HG03025 (cell line): Measurements from ENCODE around the gene SERPINB10.
A peak's percentile ranks its signal among the peaks of the same experiment; 100 is the strongest.

Source experiments
- ATAC-seq: cut with Tn5 transposase; IDR thresholded peaks from one replicate; pipeline ENCODE4 v1.9.1; 2021; ENCODE audit warnings: mild to moderate bottlenecking, moderate library complexity; ENCODE audit not compliant: unreplicated experiment, low FRiP score

SERPINB10 gene

GRCh38 chr18:63907664-63908063, at the start of gene SERPINB10:
TSS of gene SERPINB10 (plus strand) at chr18:63907958. CDS start at chr18:63915511, 7,553 bp downstream.
- ATAC-seq = peak; percentile 88

GRCh38 chr18:63858456-63858855, 49.3 kb upstream of the SERPINB10 start:
- ATAC-seq = no peak

GRCh38 chr18:63859781-63860475, 47.8 kb upstream of the SERPINB10 start:
- ATAC-seq = no peak

DNA sequence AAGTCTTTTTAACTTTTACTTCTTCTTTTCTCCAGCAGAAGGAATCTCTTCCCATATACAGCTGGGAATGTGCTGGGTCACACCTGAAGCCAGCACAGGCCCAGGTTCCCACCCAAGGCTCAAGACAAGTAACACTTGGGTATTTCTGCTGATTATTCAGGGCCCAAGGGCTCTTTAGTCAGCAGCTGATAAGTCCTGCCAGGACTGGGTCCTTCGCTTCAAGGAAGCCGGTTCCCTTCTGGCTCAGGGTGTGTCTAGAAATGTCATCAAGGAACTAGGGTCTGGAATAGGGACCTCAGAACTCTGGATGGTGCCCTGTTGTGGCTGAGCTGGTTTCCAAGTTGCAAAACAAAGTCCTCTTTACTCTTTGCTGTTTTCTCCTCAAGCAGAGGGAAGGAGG, 47.2 kb upstream of the SERPINB10 start:
- ATAC-seq = no peak

- no peak for ATAC-seq
Measured at GRCh38 chr18:63867368-63868125, 40.2 kb upstream of the SERPINB10 start.

GRCh38 chr18:63868546-63868945, 39.2 kb upstream of the SERPINB10 start:
- ATAC-seq = no peak

- ATAC-seq = no peak
Measured at GRCh38 chr18:63869374-63869773, 38.4 kb upstream of the SERPINB10 start.

DNA sequence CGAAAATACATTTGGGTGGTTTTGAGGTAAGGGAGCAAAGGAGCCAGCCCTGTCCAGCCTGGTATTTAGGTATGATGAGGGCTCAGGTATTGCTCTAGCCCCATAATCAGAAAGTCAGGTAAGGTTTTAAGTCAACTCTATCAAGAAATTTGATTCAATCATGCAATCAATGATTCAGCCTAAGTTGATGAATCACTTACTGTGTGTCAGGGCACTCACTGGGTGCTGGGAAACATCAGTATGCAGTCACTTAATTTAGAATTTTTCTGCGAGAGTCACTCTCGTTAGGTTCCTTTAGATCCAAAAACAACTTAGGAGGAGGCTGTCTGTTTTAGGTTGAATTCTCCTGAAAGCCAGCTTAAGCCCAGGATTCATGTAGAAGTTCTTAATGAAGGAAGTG, 37.9 kb upstream of the SERPINB10 start:
- ATAC-seq = no peak

GRCh38 chr18:63871836-63872235, 35.9 kb upstream of the SERPINB10 start:
- ATAC-seq = no peak

DNA sequence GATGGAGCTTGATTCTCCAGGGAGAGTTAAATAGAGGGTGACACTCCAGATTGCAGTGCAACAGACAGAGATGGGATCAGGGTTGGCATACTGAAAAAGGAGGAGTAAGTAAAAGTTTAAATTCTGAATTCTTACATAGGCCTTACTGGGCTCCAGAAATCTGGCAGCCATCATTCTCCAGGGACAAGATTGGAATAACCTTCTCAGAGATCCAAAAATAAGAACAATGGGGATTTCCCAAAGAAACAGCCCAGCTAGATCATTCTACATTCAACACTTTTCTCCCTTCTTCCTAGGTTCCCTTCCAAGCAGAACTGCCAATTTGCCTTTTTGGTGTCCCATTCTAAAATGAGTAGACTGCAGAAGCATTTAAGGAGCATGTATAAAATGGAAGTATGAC, 35.2 kb upstream of the SERPINB10 start:
- no peak for ATAC-seq

- ATAC-seq = no peak
Measured at GRCh38 chr18:63878343-63878742, 29.4 kb upstream of the SERPINB10 start.

DNA sequence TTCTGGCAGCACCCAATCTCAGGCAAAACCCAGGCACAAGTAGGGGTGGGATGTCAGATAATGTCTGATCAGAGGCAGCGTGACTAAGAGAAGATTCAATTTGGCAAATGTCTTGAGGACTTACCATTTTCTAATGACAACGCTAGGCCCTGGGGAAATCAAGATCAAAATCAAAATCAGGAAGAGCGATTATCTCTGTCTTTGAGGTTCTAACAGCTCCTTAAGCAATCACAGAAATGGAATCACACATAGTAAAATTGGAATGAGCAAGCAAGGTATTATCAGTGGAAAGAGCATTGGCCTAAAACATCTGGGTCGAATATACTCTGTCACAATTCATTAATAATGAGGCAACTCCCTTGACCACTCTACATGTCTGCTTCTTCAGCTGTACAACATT, 28.8 kb upstream of the SERPINB10 start:
- ATAC-seq = no peak

GRCh38 chr18:63879709-63880108, 28.0 kb upstream of the SERPINB10 start:
- ATAC-seq = no peak

- no peak for ATAC-seq
Measured at GRCh38 chr18:63881851-63882250, 25.9 kb upstream of the SERPINB10 start.

DNA sequence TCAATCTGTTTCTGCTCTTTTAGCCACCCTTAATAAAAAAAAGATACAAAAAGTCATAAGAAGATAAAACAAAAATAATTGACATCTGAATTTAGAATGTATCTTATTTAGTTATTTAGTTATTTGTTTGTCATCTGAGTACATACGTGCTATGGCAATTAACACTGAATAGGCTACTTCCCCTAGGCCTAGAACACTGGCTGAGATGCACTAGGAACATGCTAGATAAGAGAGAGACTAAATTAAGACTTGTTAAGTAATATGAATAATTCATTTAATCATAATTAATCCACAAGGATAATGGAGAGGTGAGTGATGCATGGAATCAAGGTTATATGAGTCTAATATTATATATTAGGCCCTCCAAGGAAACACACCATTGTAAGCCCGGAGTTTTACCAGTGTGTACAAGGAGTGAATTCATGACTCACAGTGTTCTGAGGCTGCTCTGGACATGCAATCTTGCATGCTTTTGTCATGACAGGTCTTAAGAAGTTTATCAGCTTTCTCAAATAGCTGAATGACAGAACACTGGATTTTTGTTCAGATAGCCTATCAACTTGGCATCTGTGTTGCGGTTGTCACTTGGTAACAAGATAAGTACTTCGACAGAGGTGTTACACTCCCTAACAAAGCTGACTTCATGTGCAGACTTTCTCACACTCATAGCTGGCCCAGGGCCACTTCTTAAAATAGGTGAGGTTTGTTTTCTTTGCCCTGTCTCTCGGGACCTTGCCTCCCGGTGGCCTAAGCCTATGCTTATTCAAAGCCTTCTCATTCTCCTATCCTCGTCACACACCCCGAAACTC, 25.2 kb upstream of the SERPINB10 start:
- no peak for ATAC-seq

- no peak for ATAC-seq
Measured at GRCh38 chr18:63883617-63884016, 24.1 kb upstream of the SERPINB10 start.

- ATAC-seq = no peak
Measured at GRCh38 chr18:63887424-63887823, 20.3 kb upstream of the SERPINB10 start, which contains the start of gene SERPINB2. TSS of gene SERPINB2 (plus strand) at chr18:63887705. CDS start at chr18:63891445, 3,740 bp downstream.

- ATAC-seq = no peak
Measured at GRCh38 chr18:63888470-63889190, 19.1 kb upstream of the SERPINB10 start.

GRCh38 chr18:63889626-63890025, 18.1 kb upstream of the SERPINB10 start:
- ATAC-seq = no peak

- no peak for ATAC-seq
Measured at GRCh38 chr18:63890237-63890949, 17.4 kb upstream of the SERPINB10 start.
